RKO (cell line): Measurements from ENCODE around the gene LHFPL5.

ENCODE experiments used
- DNase-seq: peaks from one replicate; pipeline ENCODE4 v3.0.0-alpha.2; 2016; ENCODE audit warnings: low spot score

Gene LHFPL5

DNA sequence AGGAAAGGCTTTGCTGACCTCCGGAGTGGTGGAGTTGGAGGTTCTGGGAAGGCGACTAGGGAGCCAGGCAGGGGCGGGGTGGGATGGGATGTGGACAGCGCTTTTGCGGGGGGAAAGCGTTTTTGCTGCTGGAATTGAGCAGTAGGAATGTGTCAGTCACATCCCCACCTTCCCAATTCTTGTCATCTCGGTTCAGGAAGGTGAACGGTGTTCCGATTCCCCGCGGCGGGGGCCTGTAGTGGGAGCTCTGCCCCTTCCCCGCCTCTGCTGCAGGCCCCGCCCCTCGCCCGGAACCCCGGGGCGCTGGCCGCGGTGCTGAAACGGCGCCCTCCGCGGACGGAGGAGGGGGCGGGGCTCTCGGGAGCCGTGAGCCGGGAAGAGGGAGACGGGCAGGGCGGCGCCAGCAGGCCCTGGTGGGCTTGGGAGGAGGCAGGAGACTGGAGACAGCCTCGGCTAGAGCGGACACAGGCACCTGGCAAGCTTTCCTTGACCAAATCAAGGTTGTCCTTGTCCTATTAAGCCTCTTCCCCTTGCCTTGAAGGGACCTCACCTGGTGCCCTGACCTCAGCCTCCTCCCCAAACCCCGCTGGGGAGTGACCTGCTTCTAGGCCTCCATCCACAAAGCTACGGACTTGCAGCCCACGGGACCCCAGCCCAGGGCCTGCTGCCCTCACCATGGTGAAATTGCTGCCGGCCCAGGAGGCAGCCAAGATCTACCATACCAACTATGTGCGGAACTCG is at the start of gene LHFPL5:
TSS of gene LHFPL5 (plus strand) at position 357 of the 741 bp plus-strand sequence. CDS start at position 676, 319 bp downstream.
- DNase-seq: no peak

DNA sequence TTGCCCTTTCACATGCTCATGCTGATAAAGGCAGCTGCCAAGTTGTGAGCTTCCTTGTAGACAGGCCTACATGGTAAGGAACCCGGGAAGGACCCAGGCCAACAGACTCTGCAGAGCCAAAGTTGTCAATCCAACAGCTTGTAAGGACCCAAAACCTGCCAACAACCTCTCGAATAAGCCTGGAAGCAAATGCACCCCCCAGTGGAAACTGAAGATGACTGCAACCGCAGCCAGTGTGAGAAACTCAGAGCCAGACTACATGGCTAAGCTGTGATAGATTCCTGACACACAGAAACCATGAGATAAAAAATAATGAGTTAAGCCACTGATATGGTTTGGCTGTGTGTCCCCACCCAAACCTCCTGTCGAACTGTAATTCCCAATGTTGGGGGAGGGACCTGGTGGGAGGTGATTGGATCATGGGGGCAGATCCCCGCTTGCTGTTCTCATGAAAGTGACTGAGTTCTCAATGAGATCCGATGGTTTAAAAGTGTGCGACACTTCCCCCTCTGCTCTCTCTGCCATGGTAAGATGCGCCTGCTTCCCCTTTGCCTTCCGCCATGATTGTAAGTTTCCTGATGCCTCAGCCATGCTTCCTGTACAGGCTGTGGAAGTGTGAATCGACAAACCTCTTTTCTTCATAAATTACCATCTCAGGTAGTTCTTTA is 47.6 kb upstream of the LHFPL5 start:
- peak; percentile 60 for DNase-seq

DNA sequence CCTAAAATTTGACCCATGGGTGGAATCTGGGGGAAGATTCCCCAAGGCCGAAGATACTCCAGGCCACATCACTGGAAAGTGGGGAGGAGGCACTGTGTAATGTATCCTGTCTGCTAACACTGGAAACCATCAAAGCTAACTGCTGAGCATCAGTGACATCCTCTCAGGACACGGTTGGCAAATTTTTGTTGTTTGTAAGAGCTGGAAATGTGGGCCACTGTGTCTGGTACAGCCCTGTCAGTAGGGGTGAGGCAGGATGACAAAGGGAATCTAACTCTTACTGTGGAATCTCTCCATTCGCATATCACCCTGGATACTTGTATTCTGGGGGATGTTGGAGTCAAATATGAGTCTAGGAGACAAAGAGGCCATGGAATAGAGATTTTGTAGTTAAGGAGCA is 45.7 kb upstream of the LHFPL5 start:
- no peak for DNase-seq

DNA sequence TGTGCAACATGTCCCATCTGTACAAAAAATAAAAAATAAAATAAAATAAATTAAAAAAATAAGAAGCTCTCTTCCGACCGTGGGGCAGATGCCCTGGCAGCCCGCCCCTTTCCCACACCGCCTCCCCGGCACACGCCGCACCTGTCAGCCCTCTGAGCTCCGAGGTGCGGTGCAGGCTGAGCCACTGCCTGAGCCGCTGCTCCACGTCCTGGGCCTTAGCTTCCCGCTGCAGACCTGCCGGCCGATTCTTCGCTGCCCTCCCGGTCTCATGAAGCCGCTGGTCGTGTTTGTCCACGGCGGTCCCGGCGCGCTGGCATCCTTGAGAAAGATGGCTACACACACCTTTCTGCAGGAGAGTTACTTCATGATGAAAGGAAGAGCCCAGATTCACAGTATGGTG is 39.4 kb upstream of the LHFPL5 start:
- DNase-seq: no peak

DNA sequence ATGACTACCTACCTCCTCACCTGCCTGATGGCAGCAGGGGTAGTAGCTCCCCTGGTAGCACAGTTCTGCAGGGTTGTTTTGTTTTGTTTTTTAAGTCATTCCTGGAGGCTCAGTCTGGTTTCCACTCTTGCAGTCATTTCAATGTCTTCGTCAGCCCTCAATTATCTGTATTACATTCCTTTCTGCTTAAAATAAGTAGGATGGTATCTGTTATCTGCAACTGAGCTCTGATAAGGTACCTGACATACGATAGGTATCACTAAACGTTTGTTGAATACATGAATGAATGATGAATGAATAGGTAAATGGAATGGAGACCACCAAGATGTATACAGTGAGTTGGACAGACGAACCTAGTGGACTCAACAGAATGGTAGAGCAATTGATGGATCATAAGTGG is 35.9 kb upstream of the LHFPL5 start:
- DNase-seq: no peak

DNA sequence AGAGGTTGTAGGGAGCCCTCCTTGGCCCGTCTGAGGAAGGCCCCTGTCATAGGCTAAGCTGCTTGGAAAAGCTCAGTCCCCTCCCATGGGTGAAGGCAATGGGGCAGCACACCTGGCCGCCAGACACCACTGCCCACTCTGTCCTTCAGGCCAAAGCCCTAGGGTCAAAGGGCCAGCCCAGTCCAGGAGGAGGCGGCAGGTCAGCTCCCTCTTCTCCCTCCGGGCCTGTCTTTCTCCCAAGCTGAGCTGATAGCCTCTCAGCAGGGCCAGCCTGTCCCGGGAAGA is 33.9 kb upstream of the LHFPL5 start:
- DNase-seq: no peak

DNA sequence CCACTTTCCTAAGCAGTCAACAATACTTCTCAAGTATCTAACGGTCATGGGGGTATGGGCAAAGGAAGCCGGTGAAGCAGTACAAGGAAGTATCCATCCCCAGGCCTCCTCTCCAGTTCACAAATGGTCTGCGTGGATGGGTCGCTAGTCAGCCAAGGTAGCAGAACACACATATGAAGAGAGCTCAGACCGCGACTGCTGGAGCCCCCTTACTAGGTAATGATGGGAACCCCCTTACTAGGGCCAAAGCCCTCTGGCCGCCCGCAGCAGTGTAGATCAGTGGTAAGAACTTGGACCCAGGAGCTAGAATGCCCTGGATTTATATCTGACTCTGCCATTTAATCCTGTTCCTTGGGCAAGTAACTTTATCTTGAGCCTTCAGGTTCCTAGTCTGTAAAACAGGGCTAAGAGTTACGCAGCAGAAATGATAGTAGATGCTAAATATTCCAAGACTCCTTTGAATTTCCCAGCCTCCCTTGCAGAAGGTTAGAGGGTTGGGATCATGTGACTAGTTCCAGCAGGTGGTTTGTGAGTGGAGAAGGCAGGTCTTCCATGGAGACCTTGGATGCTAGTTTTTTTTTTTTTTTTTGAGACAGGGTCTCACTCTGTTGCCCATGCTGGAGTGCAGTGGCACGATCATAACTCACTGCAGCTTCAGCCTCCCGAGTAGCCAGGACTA is 30.9 kb upstream of the LHFPL5 start:
- no peak for DNase-seq

DNA sequence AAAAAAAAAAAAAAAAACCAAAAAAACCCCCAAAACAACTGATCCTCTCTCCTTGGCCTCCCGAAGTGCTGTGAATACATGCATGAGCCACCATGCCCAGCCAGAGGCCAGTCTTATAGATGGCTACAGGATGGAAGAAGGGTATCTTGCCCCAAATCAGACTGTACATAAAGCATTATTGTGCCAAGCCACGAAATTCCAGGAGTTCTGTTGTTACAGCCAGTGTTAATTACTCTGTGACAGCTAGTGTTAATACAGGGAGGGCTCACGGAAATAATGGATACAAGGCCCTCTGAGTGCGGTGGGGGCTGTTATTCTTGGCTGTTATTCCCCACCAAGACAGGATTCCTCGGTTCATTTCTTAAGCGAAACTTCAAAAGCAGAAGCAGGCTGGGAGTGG is 30.1 kb upstream of the LHFPL5 start:
- no peak for DNase-seq

DNA sequence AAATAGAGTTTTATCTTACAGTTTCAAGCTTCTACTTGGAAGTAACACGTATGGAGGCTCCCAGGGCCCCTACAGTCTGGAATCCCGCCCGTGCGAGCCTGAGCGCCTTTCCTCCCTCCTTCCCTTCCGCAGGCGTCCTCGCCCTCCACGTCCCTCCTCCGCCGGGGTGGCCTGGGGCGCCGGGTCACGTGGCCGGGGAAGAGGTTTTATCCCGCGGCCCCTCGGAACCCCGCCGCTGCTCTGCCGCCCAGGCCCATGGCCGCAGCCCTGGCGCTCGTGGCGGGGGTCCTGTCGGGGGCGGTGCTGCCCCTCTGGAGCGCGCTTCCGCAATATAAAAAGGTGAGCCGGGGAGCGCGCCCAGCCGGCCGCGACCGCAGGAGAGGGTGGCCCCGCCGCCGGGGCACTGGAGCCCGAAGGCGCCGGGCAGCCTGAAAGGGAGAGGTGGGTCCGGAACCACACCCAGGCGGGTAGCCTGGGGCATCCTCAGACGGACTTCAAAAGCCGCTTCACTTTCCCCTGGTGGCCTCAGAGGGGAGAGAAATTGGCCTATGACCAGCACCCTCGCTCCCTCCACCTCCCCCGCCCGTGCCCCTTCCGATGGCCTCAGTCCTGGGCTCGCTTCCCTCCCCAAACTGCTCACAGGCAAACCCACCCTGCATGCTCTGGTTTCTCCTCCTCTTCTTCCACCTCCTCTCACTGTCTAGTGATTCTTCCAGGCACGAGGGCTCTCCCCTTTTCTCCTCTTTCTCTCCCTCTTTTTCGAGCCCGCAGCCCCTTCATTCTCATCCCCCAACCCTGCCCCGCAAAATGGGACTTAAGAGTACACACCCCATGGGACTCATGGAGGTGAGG is 28.6 kb upstream of the LHFPL5 start, which contains the start of gene CLPSL2:
TSS of gene CLPSL2 (plus strand) at position 235 of the 852 bp plus-strand sequence. CDS start at position 256, 21 bp downstream.
- no peak for DNase-seq

DNA sequence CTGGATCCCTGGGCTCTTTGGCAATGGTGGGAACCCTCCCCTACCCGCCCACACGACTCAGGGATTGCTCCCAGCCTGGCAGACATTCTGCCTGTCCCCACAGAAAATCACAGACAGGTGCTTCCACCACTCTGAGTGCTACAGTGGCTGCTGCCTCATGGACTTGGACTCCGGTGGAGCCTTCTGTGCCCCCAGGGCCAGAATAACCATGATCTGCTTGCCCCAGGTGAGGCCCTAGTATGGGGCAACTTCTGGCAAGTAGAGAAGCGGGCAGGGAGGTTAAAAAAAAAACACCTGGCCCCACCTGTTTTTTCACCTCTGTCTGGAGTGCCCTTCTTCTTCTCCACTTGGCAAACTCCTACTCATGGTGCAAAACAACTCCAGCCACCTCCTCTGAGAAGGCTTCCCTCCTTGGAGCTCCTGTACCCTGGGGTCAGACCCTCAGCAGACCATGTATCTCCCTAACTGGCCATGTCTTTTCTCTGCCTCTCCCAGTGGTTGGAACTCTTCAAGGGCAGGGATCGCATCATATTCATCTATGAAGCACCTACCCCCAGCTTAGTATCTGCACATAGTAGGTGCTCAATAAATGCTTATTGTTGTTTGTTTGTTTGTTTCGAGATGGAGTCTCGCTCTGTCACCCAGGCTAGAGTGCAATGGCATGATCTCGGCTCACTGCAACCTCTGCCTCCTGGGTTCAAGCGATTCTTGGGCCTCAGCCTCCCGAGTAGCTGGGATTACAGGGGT is 27.6 kb upstream of the LHFPL5 start:
- no peak for DNase-seq

DNA sequence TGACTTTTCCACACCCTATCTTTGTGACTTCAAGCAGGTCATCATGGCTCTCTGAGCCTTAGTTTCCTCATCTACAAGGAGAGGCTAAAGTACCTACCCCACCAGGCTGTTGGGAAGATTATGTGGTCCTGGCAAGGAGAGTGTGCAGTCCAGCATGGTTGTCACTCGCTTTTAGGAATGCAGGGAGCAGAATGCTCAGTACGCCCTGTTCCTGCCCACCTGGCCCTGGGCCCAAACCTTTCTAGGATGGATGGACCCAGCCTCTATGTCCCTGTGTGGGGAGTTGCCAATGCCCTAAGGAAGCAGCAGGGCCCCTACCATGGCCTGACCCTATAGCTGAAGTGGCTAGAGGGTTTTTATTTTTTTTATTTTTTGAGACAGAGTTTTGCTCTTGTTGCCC is 26.7 kb upstream of the LHFPL5 start:
- DNase-seq: no peak

DNA sequence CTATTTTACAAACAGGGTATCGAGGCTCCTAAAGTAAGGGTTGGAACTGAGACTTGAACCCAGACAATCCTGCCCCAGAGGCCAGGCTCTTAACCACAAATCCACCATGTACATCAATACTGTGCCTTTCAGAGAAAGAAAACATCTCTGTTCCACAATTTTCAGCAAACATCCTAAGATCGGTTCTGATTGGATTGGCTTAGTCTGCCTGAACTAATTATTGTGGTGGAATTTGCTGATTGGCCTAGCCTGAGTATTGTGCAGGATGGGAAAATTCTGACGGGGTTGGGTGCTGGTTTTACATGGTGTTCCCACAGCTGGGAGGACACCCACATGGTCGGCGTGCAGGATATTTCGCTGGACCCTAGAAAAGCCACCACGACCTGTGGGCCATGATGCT is 24.4 kb upstream of the LHFPL5 start, which contains the start of gene CLPSL1:
TSS of gene CLPSL1 (plus strand) at position 301 of the 400 bp plus-strand sequence. CDS start at position 393, 92 bp downstream.
- no peak for DNase-seq

DNA sequence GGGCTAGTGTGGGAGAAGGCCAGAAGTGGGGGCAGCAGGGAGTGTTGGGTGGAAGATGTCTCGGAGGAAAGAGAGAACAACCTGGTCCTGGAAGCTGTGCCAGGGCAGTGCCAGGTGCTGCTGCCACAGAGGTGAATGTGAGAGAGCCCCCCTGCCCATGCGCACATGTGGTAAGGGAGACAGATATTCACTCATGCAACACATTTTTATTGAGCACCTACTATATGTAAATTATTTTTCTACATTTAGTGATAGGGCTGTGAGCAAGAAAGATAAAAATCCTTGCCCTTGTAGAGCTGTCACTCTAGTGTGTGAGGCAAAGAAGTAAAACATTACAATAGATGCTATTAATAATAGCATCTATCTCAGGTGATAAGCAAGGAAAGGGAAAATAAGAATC is 23.9 kb upstream of the LHFPL5 start:
- no peak for DNase-seq

DNA sequence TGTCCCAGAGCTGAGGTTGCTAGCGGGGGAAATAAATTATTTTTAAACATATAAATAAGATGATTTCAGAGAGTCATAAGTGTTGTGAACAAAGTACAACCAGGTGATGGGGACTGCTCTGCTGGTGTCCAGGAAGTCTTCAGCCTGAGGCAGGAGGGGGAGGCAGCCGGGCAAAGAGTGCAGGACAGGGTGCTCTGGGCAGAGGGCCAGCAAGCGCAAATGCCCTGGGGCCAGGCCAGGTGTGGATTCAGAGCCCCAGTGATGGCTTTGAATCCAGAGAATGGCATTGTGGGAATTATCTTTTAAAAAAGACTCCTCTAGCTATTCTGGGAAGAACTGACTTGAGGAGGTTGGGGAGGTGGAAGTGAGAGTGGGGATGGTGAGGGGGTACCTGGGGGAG is 22.7 kb upstream of the LHFPL5 start:
- DNase-seq: no peak

DNA sequence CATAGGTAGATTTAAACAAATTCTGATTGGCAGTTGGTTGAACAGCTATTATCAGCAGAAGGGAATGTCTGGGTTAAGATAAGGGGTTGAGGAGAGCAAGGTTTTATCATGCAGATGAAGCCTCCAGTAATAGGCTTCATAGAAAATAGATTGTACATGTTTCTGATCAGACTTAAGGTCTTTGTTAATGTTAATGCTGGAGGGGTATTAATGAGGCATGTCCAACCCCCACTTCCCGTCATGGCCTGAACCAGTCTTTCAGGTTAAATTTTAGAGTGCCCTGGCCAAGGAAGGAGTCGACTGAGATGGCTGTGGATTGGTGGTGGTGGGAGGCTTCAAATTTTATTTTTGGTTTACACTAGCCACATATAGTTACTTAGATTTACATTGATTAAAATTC is 21.0 kb upstream of the LHFPL5 start:
- no peak for DNase-seq

DNA sequence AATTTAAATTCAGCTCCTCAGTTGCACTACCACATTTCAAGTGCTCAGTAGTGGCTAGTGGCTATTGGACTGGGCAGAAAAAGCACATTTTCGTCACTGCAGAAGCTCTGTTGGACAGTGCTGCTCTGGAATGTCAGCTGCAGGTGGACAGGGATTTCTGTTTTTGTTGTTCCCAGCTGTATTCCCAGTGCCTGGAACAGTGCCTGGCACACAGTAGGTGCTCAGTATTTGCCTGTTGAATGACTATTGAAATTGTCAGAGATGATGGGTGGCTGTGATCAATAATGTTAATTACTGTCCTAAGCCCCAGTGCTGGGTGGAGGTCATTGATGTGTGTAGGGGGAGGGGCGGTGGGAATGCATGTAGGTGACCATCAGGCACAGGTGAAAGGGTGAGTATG is 18.9 kb upstream of the LHFPL5 start:
- DNase-seq: no peak

DNA sequence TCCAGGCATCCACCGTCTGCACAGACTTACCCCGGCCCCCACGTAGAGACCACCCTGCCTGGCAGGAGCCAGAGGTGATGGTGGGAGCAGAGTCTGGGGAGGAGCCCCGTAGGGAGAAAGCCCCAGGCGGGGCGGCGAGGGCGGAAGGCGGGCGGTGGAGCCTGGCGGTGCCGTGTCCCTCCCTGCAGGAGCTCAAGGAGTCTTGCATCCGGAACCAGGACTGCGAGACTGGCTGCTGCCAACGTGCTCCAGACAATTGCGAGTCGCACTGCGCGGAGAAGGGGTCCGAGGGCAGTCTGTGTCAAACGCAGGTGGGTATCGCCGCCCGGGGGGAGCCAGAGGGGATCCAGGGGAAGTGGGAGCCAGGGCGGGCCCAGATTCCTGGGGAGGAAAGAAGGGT is 18.3 kb upstream of the LHFPL5 start:
- DNase-seq: no peak

DNA sequence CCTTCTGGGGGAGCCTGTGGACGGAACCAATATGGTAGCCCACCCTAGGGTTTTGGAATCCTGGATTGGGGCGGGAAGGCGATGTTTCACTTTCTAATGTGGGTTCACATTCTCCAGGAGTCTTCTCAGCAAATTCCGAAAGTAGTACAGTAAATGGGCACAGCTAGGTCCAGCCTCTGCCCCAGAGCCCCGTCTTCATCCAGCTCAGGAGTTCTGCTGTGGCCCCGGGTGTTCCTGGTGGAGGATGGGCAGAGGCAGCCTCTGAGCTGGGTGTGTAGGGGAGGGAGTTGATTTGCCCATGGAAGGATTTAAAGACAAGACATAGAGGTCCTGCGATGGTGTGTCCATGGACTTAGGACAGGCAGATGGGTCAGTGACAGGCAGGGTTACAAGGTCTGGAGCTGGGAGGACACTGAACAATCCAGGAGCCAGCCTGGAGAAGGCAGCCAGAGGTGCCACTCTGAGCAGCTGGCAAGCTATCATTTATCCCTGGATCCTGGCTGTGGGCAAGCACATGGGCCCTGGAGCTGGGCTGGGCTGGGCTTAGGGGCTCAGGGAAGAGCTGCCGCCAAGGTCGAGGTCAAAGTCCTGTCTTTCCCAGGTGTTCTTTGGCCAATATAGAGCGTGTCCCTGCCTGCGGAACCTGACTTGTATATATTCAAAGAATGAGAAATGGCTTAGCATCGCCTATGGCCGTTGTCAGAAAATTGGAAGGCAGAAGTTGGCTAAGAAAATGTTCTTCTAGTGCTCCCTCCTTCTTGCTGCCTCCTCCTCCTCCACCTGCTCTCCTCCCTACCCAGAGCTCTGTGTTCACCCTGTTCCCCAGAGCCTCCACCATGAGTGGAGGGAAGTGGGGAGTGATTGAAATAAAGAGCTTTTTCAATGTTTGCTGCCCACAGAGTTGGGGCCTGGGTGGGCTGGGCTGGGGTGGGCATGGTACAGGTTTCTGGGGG is 17.6 kb upstream of the LHFPL5 start:
- DNase-seq: no peak

DNA sequence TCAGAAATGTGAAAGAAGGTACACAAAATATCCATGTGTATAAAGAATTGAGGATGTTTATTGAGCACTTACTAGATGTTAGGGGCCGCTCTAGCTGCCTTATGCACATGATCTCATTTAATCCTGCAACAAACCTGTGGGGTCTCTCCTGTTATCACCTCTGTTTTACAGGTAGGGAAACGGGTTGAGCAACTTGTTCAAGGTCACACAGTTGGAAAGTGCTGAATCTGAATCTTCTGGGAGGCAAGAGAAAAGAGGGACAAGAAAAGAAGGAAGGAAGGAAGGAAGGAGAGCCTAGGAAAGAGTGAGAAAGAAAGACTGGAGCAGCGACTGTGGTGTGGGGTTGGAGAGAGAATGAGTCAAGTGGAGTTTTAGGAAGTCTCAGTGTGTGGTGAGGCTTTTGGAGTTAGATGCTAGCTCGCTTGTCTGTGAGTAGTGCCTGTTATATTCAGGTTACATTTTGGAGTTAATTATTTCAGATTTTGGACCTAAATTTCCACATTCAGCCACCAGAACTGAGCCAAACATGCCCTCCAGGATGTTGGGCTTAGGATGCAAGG is 16.6 kb upstream of the LHFPL5 start:
- DNase-seq: no peak

DNA sequence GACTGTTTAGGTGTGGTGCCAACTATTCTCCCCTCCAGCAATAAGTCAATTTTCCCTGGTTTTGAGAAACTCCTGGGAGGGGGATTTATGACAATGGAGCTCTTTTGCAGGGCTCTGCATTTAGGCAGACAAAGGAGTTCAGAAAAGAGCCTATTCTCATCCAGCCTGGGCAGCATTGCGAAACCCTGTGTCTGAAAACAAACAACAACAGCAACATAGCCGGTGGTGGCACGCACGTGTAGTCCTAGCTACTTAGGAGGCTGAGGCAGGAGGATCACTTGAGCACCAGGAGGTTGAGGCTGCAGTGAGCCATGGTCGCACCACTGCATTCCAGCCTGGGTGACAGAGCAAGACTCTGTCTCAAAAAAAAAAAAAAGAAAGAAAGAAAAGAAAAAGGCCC is 14.5 kb upstream of the LHFPL5 start:
- DNase-seq: no peak
